SK-N-SH treated with all-trans-retinoic acid at 6 μM for 48 hours (cell line): ENCODE measurements around the gene ABCA7.

Source experiments
- ARNTL ChIP-seq: fragments of 450-650 bp; formaldehyde crosslinking; IDR thresholded peaks from 2 replicates; pipeline ENCODE4 v1.5.0; 2020; ENCODE audit warnings: low read depth, mild to moderate bottlenecking, moderate library complexity, borderline replicate concordance
- CREB5 ChIP-seq: fragments of 250-450 bp; sonication (Bioruptor Pico); IDR thresholded peaks from 2 replicates; pipeline ENCODE4 v1.5.1; 2020; ENCODE audit warnings: low read depth, mild to moderate bottlenecking, moderate library complexity
- CSDC2 ChIP-seq: fragments of 250-450 bp; sonication (Bioruptor Pico); IDR thresholded peaks from 2 replicates; pipeline ENCODE4 v1.5.0; 2020; ENCODE audit warnings: mild to moderate bottlenecking, moderate library complexity
- GLIS3 ChIP-seq: fragments of 250-450 bp; sonication (Bioruptor Pico); IDR thresholded peaks from 2 replicates; pipeline ENCODE4 v1.5.0; 2020; ENCODE audit warnings: mild to moderate bottlenecking, moderate library complexity
- OSR1 ChIP-seq: fragments of 250-450 bp; sonication (Bioruptor Pico); IDR thresholded peaks from 2 replicates; pipeline ENCODE4 v1.8.0; 2022; ENCODE audit warnings: moderate library complexity, mild to moderate bottlenecking, inconsistent platforms
- TCF4 ChIP-seq: fragments of 250-450 bp; sonication (Bioruptor Pico); IDR thresholded peaks from 2 replicates; pipeline ENCODE4 v1.8.0; 2021; ENCODE audit warnings: mild to moderate bottlenecking, moderate library complexity, borderline replicate concordance
- TOX ChIP-seq: fragments of 250-450 bp; sonication (Bioruptor Pico); IDR thresholded peaks from 2 replicates; pipeline ENCODE4 v1.8.0; 2021; ENCODE audit warnings: mild to moderate bottlenecking, moderate library complexity, borderline replicate concordance
- ZNF565 ChIP-seq: fragments of 450-650 bp; formaldehyde crosslinking; conservative IDR thresholded peaks from 2 replicates; pipeline ENCODE4 v1.5.0; 2020; ENCODE audit warnings: low read depth, mild to moderate bottlenecking, moderate library complexity
- TF ChIP-seq, protein P1 (sequence below): fragments of 250-450 bp; sonication (Bioruptor Pico); IDR thresholded peaks from 2 replicates; pipeline ENCODE4 v1.8.0; 2020; ENCODE audit warnings: mild to moderate bottlenecking, moderate library complexity, borderline replicate concordance

DNA sequence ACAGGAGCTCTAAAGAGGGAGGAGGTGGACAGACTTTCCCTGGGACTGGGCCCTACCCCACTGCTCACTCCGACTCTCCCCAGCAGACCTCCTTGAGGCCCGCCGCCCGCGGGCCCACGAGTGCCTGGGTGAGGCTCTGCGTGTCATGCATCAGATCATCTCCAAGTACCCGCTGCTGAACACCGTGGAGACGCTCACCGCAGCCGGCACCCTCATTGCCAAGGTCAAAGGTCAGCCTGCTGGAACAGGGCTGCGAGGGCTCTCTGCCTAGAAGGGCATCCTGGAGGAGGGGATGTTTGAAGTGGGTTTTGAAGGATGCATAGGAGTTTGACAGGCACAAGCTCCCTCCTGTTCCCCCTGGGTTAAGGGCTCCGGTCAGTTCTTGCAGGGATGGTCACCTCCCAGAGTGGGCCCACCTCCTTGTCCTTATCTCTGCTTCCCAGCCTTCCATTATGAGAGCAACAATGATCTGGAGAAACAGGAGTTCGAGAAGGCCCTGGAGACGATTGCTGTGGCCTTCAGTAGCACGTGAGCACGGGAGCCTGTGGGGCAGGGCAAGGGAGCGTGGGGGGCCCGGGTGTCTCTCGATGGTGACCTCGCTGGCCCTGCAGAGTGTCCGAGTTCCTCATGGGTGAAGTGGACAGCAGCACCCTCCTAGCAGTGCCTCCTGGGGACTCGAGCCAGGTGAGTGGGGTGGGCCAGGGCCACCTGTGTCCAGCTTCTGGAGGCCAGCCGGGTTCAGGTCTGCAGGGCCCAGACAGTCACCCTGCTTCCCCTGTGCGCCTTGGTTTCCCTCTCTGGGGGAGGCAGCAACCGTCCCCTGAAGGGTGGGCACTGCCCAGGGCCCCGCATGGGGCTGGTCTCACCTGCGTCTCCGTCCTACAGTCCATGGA, 33.4 kb downstream of the ABCA7 start:
- TF ChIP-seq, protein P1, sequence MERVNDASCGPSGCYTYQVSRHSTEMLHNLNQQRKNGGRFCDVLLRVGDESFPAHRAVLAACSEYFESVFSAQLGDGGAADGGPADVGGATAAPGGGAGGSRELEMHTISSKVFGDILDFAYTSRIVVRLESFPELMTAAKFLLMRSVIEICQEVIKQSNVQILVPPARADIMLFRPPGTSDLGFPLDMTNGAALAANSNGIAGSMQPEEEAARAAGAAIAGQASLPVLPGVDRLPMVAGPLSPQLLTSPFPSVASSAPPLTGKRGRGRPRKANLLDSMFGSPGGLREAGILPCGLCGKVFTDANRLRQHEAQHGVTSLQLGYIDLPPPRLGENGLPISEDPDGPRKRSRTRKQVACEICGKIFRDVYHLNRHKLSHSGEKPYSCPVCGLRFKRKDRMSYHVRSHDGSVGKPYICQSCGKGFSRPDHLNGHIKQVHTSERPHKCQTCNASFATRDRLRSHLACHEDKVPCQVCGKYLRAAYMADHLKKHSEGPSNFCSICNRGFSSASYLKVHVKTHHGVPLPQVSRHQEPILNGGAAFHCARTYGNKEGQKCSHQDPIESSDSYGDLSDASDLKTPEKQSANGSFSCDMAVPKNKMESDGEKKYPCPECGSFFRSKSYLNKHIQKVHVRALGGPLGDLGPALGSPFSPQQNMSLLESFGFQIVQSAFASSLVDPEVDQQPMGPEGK (CRISPR knock-in tag): no peak
- TF ChIP-seq CREB5 (no peak), ARNTL (no peak), OSR1 (CRISPR knock-in tag) (no peak), GLIS3 (no peak), TOX (CRISPR knock-in tag) (no peak), TCF4 (no peak), CSDC2 (CRISPR knock-in tag) (no peak), ZNF565 (CRISPR knock-in tag) (no peak)
